C4-2B (cell line): ENCODE results near the gene CDKAL1.

Source experiments
- ZFX ChIP-seq: fragments of 450-650 bp; IDR thresholded peaks from 2 replicates; pipeline ENCODE4 v1.6.1; 2017
- TF ChIP-seq, protein P1 (sequence below): fragments of 450-650 bp; conservative IDR thresholded peaks from 2 replicates; pipeline ENCODE4 v1.5.1; 2017; ENCODE audit warnings: mild to moderate bottlenecking

DNA sequence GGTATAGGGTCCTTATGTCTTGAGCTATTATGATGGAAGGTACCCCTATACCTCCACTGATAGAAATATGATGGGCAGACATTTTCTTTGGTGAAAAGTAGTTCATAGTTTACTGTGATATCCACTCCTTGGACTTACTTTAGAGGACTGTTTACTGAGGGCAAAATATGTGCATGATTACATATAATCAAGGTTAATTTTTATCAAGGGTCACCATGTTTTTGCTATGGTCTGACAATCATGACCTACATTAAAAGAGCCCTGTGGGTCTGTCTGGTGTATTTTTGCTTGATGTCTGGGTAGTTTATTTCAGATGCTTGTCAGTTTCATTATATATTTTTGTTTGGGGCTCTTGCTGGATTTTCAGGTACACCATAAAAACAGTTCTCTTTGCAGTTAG is 40.1 kb downstream of the CDKAL1 start:
- TF ChIP-seq, protein P1, sequence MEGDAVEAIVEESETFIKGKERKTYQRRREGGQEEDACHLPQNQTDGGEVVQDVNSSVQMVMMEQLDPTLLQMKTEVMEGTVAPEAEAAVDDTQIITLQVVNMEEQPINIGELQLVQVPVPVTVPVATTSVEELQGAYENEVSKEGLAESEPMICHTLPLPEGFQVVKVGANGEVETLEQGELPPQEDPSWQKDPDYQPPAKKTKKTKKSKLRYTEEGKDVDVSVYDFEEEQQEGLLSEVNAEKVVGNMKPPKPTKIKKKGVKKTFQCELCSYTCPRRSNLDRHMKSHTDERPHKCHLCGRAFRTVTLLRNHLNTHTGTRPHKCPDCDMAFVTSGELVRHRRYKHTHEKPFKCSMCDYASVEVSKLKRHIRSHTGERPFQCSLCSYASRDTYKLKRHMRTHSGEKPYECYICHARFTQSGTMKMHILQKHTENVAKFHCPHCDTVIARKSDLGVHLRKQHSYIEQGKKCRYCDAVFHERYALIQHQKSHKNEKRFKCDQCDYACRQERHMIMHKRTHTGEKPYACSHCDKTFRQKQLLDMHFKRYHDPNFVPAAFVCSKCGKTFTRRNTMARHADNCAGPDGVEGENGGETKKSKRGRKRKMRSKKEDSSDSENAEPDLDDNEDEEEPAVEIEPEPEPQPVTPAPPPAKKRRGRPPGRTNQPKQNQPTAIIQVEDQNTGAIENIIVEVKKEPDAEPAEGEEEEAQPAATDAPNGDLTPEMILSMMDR: no peak
- TF ChIP-seq ZFX: no peak
